PC-9 (cell line): ENCODE results near the gene RORC. TPM values are rescaled to one million over a fixed set of nuclear protein-coding genes. Genes with fewer than 3 reads are reported as not detected.

ENCODE experiments used
- BruUV-seq: library from RNA; stranded (reverse); fragments of 400-500 nt; replicated peaks from 2 replicates; lab custom pipeline; 2021; lab: Mats Ljungman, UMichigan
- CTCF ChIA-PET: fragments of 300-600 bp; sonication (Branson Sonifier 250); formaldehyde crosslinking; loops from one replicate; lab custom pipeline; 2022; ENCODE audit warnings: antibody characterized with exemption; lab: Charles Lee
- POLR2A ChIA-PET: fragments of 300-600 bp; sonication (Branson Sonifier 250); formaldehyde crosslinking; loops from one replicate; lab custom pipeline; 2022; ENCODE audit warnings: antibody characterized with exemption; ENCODE audit not compliant: unreplicated experiment; lab: Charles Lee
- DNase-seq, 2 experiments: peaks; one replicate each; pipeline versions ENCODE4 v3.0.0 to v3.0.0-alpha.2; 2015 to 2022; ENCODE audit warnings: mixed read lengths in 1 of 2
- H2AFZ ChIP-seq: fragments of 200-600 bp; sonication (generic); 2 replicates; pipeline ENCODE4 v1.8.1; 2017; ENCODE audit warnings: antibody characterized with exemption
- H3F3A ChIP-seq: fragments of 200-600 bp; sonication (generic); 2 replicates; pipeline ENCODE4 v1.8.1; 2017; ENCODE audit warnings: antibody characterized with exemption, mild to moderate bottlenecking, low read depth; ENCODE audit not compliant: insufficient read depth
- H3K27ac ChIP-seq: fragments of 200-600 bp; sonication (generic); 2 replicates; pipeline ENCODE4 v1.6.1; 2016; ENCODE audit warnings: mixed run types
- H3K27me3 ChIP-seq: fragments of 200-600 bp; sonication (generic); 2 replicates; pipeline ENCODE4 v1.6.1; 2016; ENCODE audit warnings: low read depth, mixed run types; ENCODE audit not compliant: insufficient read depth
- H3K36me3 ChIP-seq: fragments of 200-600 bp; sonication (generic); 2 replicates; pipeline ENCODE4 v1.6.1; 2016; ENCODE audit warnings: low read depth, mixed run types
- H3K4me1 ChIP-seq: fragments of 200-600 bp; sonication (generic); replicated peaks from 2 replicates; pipeline ENCODE4 v1.6.1; 2016; ENCODE audit warnings: mixed run types; ENCODE audit not compliant: insufficient read depth
- H3K4me2 ChIP-seq: fragments of 200-600 bp; sonication (generic); 2 replicates; pipeline ENCODE4 v1.6.1; 2017; ENCODE audit warnings: mixed run types
- H3K4me3 ChIP-seq: fragments of 200-600 bp; sonication (generic); 2 replicates; pipeline ENCODE4 v1.6.1; 2016; ENCODE audit warnings: mixed run types
- H3K79me2 ChIP-seq: fragments of 200-600 bp; sonication (generic); 2 replicates; pipeline ENCODE4 v1.6.1; 2017; ENCODE audit warnings: low read depth, mixed run types
- H3K9me2 ChIP-seq: fragments of 200-600 bp; sonication (generic); 2 replicates; pipeline ENCODE4 v1.8.1; 2017; ENCODE audit warnings: mild to moderate bottlenecking; ENCODE audit not compliant: insufficient read depth
- H3K9me3 ChIP-seq: fragments of 200-600 bp; sonication (generic); 2 replicates; pipeline ENCODE4 v1.8.1; 2016; ENCODE audit warnings: low read depth; ENCODE audit not compliant: insufficient read depth
- H4K20me1 ChIP-seq: fragments of 200-600 bp; sonication (generic); 2 replicates; pipeline ENCODE4 v1.8.1; 2017; ENCODE audit not compliant: insufficient read depth
- CTCF ChIP-seq: fragments of 200-600 bp; sonication (generic); conservative IDR thresholded peaks from 2 replicates; pipeline ENCODE4 v1.6.1; 2017; ENCODE audit warnings: mixed run types, antibody characterized with exemption, mild to moderate bottlenecking, moderate library complexity
- EZH2 ChIP-seq: fragments of 200-600 bp; sonication (generic); IDR thresholded peaks from 2 replicates; pipeline ENCODE4 v1.8.0; 2017; ENCODE audit warnings: antibody characterized with exemption, low read depth
- intact Hi-C: fragments of 100-400 bp; cut with micrococcal nuclease; formaldehyde crosslinking; loops from one replicate; pipeline ENCODE4 v1.10.0; 2022; ENCODE audit not compliant: unreplicated experiment
- total RNA-seq: library from RNA; stranded (reverse); gene quantifications from 2 replicates; pipeline ENCODE4 v1.2.3, GENCODE V29; 2021

The RORC gene
- total RNA-seq, 1 experiment from 2014 or later, result 0.35 TPM

- ChIA-PET POLR2A (no interaction called here), CTCF (no interaction called here)
- Histone ChIP-seq H3K9me2 (no peaks in the 10 kb centered on the region), H3K4me2 (no peak overlapping the region), H3K27ac (no peak overlapping the region), H3K9me3 (no peaks in the 10 kb centered on the region), H3K4me3 (no peak overlapping the region), H3F3A (no peaks in the 10 kb centered on the region), H3K36me3 (no peaks in the 10 kb centered on the region), H3K79me2 (no peaks in the 10 kb centered on the region), H2AFZ (no peak overlapping the region), H4K20me1 (no peaks in the 10 kb centered on the region), H3K4me1 (peaks cover 38% of the 10 kb centered on the region), H3K27me3 (no peaks in the 10 kb centered on the region)
- intact Hi-C loops, result loop anchor here (2.0 kb wide), 1 partner anchor 86 kb away; no protein-coding TSS in a partner anchor
- no peak for TF ChIP-seq CTCF
- TF ChIP-seq EZH2, result no peak
- BruUV-seq, result no TSS peak
- DNase-seq, result peak in 1 of 2 experiments; percentile 53
These were observed 2.7 kb downstream of the RORC start for GRCh38 chr1:151828921-151829320.

DNA sequence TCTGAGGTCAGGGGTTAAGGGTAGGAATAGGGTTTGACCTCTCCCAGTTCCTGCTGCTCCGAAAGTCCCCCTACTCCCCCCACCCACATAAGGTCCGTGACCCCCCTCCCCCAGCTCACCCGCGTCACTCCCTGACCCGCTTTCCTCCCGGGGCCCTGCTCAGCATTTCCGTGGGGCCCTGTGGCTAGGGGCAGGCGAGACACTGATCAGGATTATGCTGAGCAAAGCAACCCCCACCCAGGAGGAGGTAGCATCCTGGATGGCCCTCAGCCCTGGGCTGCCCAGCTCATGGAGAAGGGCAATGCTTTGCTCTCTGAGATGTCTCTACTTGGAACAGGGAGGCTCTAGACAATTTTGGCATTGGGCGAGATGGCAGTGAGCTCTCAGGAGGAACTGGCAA lies 3.7 kb downstream of the RORC start:
- H3K4me2 ChIP-seq, result no peak overlapping the region
- no peaks in the 10 kb centered on the region for H3K79me2 ChIP-seq
- no peaks in the 10 kb centered on the region for H3K36me3 ChIP-seq
- H2AFZ ChIP-seq, result no peak overlapping the region
- H3K27ac ChIP-seq, result no peak overlapping the region
- TF ChIP-seq EZH2 (no peak), CTCF (no peak)
- H3K9me2 ChIP-seq, result no peaks in the 10 kb centered on the region
- H4K20me1 ChIP-seq, result no peaks in the 10 kb centered on the region
- no peaks in the 10 kb centered on the region for H3K9me3 ChIP-seq
- no peaks in the 10 kb centered on the region for H3K27me3 ChIP-seq
- H3F3A ChIP-seq, result no peaks in the 10 kb centered on the region
- intact Hi-C loops, result loop anchor here (2.0 kb wide), 1 partner anchor 85 kb away; no protein-coding TSS in a partner anchor
- ChIA-PET CTCF (no interaction called here), POLR2A (no interaction called here)
- BruUV-seq, result no TSS peak
- H3K4me3 ChIP-seq, result no peak overlapping the region
- no peak for DNase-seq
- peaks cover 37% of the 10 kb centered on the region for H3K4me1 ChIP-seq

DNA sequence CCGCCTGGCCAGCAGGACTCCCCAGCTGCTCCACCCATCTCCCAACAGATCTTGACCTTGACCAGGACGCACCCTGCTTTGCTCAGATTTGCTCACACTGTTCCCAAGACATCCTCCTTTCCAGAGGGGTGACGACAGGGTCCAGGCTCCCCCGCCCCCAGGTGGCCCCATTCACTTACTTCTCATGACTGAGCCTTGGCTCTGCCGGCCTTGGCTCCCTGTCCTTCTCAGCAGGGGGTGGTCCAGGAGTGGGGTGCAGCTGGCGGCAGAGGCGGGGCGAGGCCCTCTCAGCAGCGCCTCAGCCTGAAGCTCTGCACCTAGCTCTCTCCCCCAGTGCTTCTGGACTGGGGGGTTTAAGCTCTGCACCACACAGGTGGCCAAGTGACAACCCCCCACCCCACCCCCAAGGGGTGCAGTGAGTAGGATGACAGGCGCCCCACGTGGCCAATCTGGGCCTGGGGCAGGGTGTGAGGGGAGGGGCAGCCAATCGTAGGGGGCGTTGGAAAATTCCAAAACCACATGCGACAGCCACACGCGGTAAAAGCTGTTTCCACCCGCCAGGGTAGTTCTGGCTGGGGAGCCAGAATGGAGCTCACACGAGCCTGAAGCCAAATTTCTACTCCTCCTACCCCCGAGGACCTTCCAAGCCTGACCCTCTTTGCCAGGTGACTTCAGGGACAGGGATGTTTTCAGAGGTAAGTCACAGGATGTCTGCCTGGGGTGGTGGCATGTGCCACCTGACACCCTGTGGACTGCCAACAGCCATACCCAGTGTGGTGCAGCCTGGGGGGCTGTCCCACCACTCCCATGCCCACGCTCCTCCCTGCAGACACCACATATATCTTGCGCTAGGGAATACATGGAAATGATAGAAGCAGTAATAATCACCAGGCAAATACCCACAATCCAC lies 5.6 kb downstream of the RORC start:
- H3K9me3 ChIP-seq, result no peaks in the 10 kb centered on the region
- H3K27me3 ChIP-seq, result no peaks in the 10 kb centered on the region
- TF ChIP-seq CTCF (no peak), EZH2 (no peak)
- no peaks in the 10 kb centered on the region for H3K79me2 ChIP-seq
- H3K4me2 ChIP-seq, result no peak overlapping the region
- POLR2A ChIA-PET, result interaction anchor here (0.6 kb wide), 1 partner anchor 23 kb away, joined by 3 read pairs; no protein-coding TSS in a partner anchor
- no TSS peak for BruUV-seq
- no peaks in the 10 kb centered on the region for H3K36me3 ChIP-seq
- H3K4me3 ChIP-seq, result no peak overlapping the region
- peaks cover 32% of the 10 kb centered on the region for H3K4me1 ChIP-seq
- no peaks in the 10 kb centered on the region for H4K20me1 ChIP-seq
- no peak overlapping the region for H3K27ac ChIP-seq
- DNase-seq, result no peak
- no peaks in the 10 kb centered on the region for H3F3A ChIP-seq
- H2AFZ ChIP-seq, result no peak overlapping the region
- no peaks in the 10 kb centered on the region for H3K9me2 ChIP-seq
- CTCF ChIA-PET, result interaction anchor here (0.6 kb wide), 1 partner anchor 575 kb away, joined by 20 read pairs; no protein-coding TSS in a partner anchor
- intact Hi-C loops, result no loop called here
